Measurements from ENCODE around the gene AQP2.

AQP2 gene

DNA sequence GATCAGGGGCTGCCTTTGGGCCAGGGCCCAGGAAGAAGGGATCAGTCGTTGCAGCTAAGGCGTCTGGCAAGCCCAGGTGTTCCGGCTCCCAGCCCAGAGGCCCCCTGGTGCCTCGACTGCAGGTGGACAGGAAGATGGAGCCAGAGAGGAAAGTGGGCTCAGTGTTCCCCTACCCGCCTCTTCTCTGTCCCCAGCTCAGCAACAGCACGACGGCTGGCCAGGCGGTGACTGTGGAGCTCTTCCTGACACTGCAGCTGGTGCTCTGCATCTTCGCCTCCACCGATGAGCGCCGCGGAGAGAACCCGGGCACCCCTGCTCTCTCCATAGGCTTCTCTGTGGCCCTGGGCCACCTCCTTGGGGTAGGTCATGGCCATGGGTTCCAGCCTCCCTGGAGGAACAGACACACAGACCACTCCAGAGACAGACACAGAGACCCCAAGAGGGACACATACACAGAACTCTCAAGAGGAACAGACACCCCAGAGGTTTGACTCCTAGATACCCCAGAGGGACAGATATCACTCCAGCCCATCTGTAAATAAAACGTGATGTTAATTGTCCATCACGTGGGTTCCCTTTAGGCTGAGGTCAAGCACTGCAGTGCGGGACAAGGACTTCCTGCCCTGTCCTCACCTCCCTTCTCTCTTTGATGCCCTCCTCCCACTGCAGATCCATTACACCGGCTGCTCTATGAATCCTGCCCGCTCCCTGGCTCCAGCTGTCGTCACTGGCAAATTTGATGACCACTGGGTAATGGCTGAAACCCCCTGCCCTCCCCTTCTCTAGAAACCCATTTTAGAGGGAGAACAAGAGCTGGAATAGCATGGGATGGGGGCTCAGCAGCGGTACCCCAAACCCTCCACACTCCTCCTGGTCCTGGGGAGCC, 3.7 kb downstream of the AQP2 start:
- no peak for TF ChIP-seq ZFX (IDR thresholded peaks at IDR 0.05)
- TF ChIP-seq, protein P1, sequence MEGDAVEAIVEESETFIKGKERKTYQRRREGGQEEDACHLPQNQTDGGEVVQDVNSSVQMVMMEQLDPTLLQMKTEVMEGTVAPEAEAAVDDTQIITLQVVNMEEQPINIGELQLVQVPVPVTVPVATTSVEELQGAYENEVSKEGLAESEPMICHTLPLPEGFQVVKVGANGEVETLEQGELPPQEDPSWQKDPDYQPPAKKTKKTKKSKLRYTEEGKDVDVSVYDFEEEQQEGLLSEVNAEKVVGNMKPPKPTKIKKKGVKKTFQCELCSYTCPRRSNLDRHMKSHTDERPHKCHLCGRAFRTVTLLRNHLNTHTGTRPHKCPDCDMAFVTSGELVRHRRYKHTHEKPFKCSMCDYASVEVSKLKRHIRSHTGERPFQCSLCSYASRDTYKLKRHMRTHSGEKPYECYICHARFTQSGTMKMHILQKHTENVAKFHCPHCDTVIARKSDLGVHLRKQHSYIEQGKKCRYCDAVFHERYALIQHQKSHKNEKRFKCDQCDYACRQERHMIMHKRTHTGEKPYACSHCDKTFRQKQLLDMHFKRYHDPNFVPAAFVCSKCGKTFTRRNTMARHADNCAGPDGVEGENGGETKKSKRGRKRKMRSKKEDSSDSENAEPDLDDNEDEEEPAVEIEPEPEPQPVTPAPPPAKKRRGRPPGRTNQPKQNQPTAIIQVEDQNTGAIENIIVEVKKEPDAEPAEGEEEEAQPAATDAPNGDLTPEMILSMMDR (conservative IDR thresholded peaks at IDR 0.05): no peak
- H3K27ac ChIP-seq: no peak overlapping the region

DNA sequence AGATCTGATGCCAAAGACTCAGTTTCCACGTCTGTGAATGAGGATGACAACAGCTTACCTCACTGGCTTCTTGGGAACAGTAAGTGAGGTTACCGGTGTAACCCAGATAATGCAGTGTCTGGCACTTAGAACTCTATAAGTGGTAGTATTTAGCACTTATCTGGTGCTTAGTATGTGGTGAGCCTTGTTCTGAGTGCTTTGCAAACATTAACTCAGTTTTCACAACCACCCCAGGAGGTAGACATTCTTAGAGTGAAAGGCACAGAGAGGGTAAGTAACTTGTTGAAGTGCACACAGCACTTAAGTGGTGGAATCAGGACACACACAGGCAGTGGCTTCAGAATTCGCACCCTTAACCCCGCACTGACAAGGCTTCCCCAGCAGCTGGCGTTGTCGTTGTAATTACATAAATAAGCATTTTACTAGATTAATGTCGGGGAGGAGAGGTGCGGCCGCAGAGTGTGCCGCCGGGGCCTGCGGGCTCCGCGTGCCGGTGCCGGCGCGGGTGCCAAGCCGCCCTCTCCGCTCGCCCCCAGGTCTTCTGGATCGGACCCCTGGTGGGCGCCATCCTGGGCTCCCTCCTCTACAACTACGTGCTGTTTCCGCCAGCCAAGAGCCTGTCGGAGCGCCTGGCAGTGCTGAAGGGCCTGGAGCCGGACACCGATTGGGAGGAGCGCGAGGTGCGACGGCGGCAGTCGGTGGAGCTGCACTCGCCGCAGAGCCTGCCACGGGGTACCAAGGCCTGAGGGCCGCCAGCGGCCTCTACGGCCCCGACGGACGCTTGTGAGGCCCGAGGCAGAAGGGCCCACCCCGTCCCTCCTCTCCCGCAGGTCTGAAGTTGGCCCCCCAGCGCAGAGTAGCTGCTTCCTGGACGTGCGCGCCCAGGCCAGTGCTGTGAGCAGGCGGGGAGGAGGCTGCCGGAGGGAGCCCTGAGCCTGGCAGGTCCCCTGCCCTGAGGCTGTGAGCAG, 4.6 kb downstream of the AQP2 start:
- no peak overlapping the region for H3K27ac ChIP-seq
- TF ChIP-seq, protein P1 (conservative IDR thresholded peaks at IDR 0.05): no peak
- no peak for TF ChIP-seq ZFX (IDR thresholded peaks at IDR 0.05)

DNA sequence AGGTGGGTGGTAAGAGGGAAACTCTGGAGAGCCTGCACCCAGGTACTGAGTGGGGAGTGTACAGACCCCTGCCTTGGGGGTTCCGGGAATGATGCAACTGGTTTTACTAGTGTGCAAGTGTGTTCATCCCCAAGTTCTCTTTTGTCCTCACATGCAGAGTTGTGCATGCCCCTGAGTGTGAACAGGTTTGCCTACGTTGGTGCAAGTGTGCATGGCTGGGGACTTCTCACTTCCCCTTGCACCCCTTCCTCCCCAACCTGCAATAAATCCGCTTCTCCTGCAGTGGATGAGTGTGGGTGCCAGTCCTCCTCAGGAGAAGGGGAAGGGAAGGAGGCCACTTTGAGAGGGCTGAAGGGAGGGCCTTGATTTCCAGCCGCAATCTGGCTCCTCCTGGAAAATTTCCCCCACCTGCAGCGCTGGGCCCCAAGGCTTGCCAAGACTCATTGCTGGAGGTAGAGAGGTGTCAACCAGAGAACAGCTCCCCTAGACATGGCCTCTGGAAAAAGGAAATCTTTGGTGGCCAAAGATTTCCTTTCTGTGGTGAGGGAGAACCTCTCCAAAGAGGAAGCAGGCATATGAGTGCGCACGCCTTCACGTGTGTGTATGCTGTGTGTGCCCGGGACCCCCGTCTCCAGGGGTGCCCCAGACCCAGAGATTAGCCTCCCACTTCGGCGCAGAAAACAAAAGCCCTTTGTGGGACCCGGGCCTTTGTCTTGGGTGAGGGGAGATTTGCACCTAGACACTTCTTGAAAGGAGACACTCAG, 5.5 kb downstream of the AQP2 start:
- TF ChIP-seq ZFX (IDR thresholded peaks at IDR 0.05): no peak
- TF ChIP-seq, protein P1 (conservative IDR thresholded peaks at IDR 0.05): no peak
- H3K27ac ChIP-seq: no peak overlapping the region

DNA sequence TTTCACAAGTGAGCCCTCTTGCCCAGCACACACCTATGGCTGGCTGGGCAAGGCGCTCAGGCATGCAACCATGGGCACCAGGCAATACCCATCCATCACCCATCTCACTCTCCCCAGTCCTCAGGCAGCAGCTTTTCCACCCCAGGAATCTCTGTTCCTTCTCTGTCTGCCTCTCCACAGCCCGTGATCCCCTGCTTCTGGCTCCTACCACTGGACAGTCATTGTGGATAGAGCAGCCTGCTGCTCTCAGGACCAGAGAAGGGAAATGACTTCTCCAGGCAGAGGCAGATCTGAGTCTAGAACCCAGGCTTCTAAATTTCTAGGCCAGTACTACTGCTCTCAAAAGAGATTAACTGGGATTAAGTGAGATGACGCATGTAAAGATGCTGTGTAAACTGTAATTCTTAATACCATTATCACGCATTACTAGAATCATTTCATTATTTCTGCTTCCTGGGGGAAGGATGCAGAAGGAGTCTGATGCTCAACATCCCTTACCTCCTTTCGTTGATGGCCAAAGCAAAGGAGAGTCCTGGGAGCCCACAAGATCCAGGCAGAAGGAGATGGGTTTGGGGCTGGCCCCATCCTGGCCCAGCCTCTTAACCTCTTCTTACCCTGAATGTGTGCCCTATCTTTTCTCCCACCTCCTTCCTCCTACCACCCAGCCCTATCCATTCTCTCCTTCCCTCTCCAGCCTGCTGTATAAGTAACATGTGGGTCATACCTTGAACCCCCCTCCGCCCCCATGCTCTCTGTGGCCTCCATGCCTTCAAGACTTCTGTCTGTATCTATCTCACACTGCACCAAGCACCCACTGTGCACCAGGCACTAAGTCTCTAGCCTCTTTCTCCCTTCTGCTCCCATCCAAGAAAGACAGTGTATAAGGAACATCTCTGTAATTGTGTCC, 6.4 kb downstream of the AQP2 start:
- TF ChIP-seq, protein P1 (conservative IDR thresholded peaks at IDR 0.05): no peak
- TF ChIP-seq ZFX (IDR thresholded peaks at IDR 0.05): no peak
- H3K27ac ChIP-seq: no peak overlapping the region

DNA sequence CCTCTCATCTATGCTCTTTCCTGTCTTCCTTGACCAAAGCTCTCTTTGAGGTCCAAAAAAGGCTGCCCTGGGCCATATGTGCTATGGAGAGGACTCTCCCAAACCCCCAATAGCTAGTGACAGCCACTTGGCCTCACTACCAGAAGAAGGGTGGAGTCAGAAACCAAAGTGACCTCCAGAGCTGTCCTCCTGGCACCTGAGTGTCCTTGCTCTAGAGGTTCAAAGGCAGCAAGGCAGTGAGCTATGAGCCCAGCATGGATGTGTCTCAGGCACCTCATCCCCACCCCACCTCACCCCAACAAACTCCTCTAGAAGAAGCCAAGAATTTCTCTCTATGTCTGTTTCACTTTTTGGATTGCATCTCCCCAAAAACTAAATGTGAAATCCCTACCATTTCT, 7.0 kb downstream of the AQP2 start:
- H3K27ac ChIP-seq: no peak overlapping the region
- no peak for TF ChIP-seq ZFX (IDR thresholded peaks at IDR 0.05)
- TF ChIP-seq, protein P1 (conservative IDR thresholded peaks at IDR 0.05): no peak

DNA sequence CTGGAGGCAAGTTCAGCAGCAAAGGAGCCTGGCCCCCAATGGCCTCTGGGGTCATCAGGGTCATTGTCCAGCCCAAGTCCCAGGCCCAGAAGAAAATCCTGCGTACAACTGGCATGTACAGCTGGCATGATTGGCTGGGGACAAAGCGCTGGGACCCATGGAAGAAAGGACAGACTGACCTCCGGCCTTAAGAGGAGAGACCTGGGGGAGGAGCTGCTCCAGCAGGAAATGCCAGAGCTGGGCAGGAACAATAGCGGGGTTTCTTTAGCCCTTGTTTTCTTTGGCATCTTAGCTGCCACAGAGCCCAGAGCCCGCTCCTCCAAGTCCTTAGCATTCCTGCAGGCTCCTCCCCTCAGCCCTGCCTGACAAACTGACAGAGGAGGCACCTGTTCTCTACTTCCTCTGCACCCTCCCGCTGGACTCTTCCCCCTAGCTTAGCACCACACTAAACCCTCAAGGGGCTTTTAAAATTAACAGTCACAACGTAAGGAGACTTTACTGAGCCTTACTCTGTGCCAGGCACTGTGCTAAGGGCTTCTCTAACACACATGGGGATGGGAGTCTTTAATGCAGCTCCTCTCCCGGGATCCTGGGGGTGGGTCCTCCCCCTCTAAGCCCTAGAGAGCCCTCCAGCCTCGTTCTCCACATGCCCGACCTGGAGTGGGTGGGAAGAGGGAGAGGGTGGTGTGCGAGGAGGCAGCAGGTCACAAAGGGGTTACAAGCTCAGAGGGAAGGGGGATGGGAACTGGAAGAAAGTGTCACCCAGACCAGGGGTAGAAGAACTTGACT, 9.3 kb downstream of the AQP2 start:
- TF ChIP-seq, protein P1 (conservative IDR thresholded peaks at IDR 0.05): no peak
- TF ChIP-seq ZFX (IDR thresholded peaks at IDR 0.05): no peak
- H3K27ac ChIP-seq: peak overlapping the region; percentile 20

Measured in C4-2B (cell line).